ENCODE data around the gene TRNT1.
A peak's percentile ranks its signal among the peaks of the same experiment; 100 is the strongest.

Gene TRNT1

GRCh38 chr3:3126477-3127431 lies at the start of gene TRNT1:
Gene TRNT1 (plus strand): TSS chr3:3126940. CDS start chr3:3129041, 2,101 bp downstream.
- no peaks in the 10 kb centered on the region for H3K9me3 Mint-ChIP-seq
- DNase-seq (peak; percentile 97), ATAC-seq (peak; percentile 90)
- no peaks in the 10 kb centered on the region for H3K27me3 Mint-ChIP-seq
- H3K27ac Mint-ChIP-seq, result peak within 1 kb of the TSS; percentile 99
- peak within 1 kb of the TSS; percentile 97 for H3K4me3 Mint-ChIP-seq
- H3K4me1 Mint-ChIP-seq, result peaks cover 42% of the 10 kb centered on the region
- peaks cover 45% of the 10 kb centered on the region for H3K36me3 Mint-ChIP-seq (ENCODE audit: low read depth)

GRCh38 chr3:3080309-3080708 lies 46.4 kb upstream of the TRNT1 start:
- H3K4me3 Mint-ChIP-seq, result no peak overlapping the region
- DNase-seq (no peak), ATAC-seq (no peak)
- H3K4me1 Mint-ChIP-seq, result peaks cover 2% of the 10 kb centered on the region
- H3K9me3 Mint-ChIP-seq, result no peaks in the 10 kb centered on the region
- peaks cover 2% of the 10 kb centered on the region for H3K27me3 Mint-ChIP-seq
- no peaks in the 10 kb centered on the region for H3K36me3 Mint-ChIP-seq (ENCODE audit: low read depth)
- H3K27ac Mint-ChIP-seq, result no peak overlapping the region

GRCh38 chr3:3081381-3082233 lies 45.1 kb upstream of the TRNT1 start:
- Mint-ChIP-seq H3K4me3 (no peak overlapping the region), H3K9me3 (no peaks in the 10 kb centered on the region), H3K27me3 (peaks cover 2% of the 10 kb centered on the region), H3K27ac (no peak overlapping the region), H3K4me1 (peaks cover 2% of the 10 kb centered on the region), H3K36me3 (ENCODE audit: low read depth) (no peaks in the 10 kb centered on the region)
- ATAC-seq, result no peak
- no peak for DNase-seq

- Mint-ChIP-seq H3K27ac (no peak overlapping the region), H3K27me3 (peaks cover 2% of the 10 kb centered on the region), H3K4me1 (peaks cover 2% of the 10 kb centered on the region), H3K4me3 (no peak overlapping the region), H3K36me3 (ENCODE audit: low read depth) (no peaks in the 10 kb centered on the region), H3K9me3 (no peaks in the 10 kb centered on the region)
- ATAC-seq, result no peak
- DNase-seq, result no peak
Observed at GRCh38 chr3:3082234-3082924, 44.4 kb upstream of the TRNT1 start.

GRCh38 chr3:3084890-3085289 lies 41.9 kb upstream of the TRNT1 start:
- ATAC-seq (no peak), DNase-seq (no peak)
- Mint-ChIP-seq H3K36me3 (ENCODE audit: low read depth) (no peaks in the 10 kb centered on the region), H3K4me1 (peaks cover 10% of the 10 kb centered on the region), H3K9me3 (no peaks in the 10 kb centered on the region), H3K27me3 (no peaks in the 10 kb centered on the region), H3K4me3 (no peak overlapping the region), H3K27ac (no peak overlapping the region)

GRCh38 chr3:3085782-3086181 lies 41.0 kb upstream of the TRNT1 start:
- Mint-ChIP-seq H3K27me3 (no peaks in the 10 kb centered on the region), H3K27ac (no peak overlapping the region), H3K4me3 (no peak overlapping the region), H3K36me3 (ENCODE audit: low read depth) (no peaks in the 10 kb centered on the region), H3K9me3 (no peaks in the 10 kb centered on the region), H3K4me1 (peaks cover 10% of the 10 kb centered on the region)
- ATAC-seq, result no peak
- DNase-seq, result no peak

GRCh38 chr3:3086239-3086638 lies 40.5 kb upstream of the TRNT1 start:
- Mint-ChIP-seq H3K4me3 (no peak overlapping the region), H3K4me1 (peaks cover 10% of the 10 kb centered on the region), H3K27ac (no peak overlapping the region), H3K36me3 (ENCODE audit: low read depth) (no peaks in the 10 kb centered on the region), H3K27me3 (no peaks in the 10 kb centered on the region), H3K9me3 (no peaks in the 10 kb centered on the region)
- no peak for DNase-seq
- no peak for ATAC-seq

GRCh38 chr3:3087279-3087678 lies 39.5 kb upstream of the TRNT1 start:
- Mint-ChIP-seq H3K27ac (no peak overlapping the region), H3K4me1 (peaks cover 10% of the 10 kb centered on the region), H3K4me3 (no peak overlapping the region), H3K36me3 (ENCODE audit: low read depth) (no peaks in the 10 kb centered on the region), H3K27me3 (no peaks in the 10 kb centered on the region), H3K9me3 (no peaks in the 10 kb centered on the region)
- no peak for DNase-seq
- no peak for ATAC-seq

- Mint-ChIP-seq H3K4me3 (no peak overlapping the region), H3K36me3 (ENCODE audit: low read depth) (no peaks in the 10 kb centered on the region), H3K4me1 (peaks cover 8% of the 10 kb centered on the region), H3K27me3 (no peaks in the 10 kb centered on the region), H3K9me3 (no peaks in the 10 kb centered on the region), H3K27ac (no peak overlapping the region)
- ATAC-seq, result no peak
- DNase-seq, result no peak
Observed at GRCh38 chr3:3087716-3088465, 38.8 kb upstream of the TRNT1 start.

- Mint-ChIP-seq H3K36me3 (ENCODE audit: low read depth) (no peaks in the 10 kb centered on the region), H3K9me3 (no peaks in the 10 kb centered on the region), H3K27ac (no peak overlapping the region), H3K27me3 (no peaks in the 10 kb centered on the region), H3K4me3 (no peak overlapping the region), H3K4me1 (peaks cover 8% of the 10 kb centered on the region)
- DNase-seq (no peak), ATAC-seq (no peak)
Observed at GRCh38 chr3:3089017-3089416, 37.7 kb upstream of the TRNT1 start.

GRCh38 chr3:3097958-3098357 lies 28.8 kb upstream of the TRNT1 start:
- no peak for ATAC-seq
- H3K27me3 Mint-ChIP-seq, result no peaks in the 10 kb centered on the region
- peaks cover 2% of the 10 kb centered on the region for H3K4me1 Mint-ChIP-seq
- H3K9me3 Mint-ChIP-seq, result no peaks in the 10 kb centered on the region
- no peaks in the 10 kb centered on the region for H3K36me3 Mint-ChIP-seq (ENCODE audit: low read depth)
- DNase-seq, result no peak
- H3K4me3 Mint-ChIP-seq, result no peak overlapping the region
- no peak overlapping the region for H3K27ac Mint-ChIP-seq

GRCh38 chr3:3101660-3102458 lies 24.9 kb upstream of the TRNT1 start:
- ATAC-seq, result no peak
- H3K4me3 Mint-ChIP-seq, result no peak overlapping the region
- H3K27me3 Mint-ChIP-seq, result peaks cover 3% of the 10 kb centered on the region
- H3K27ac Mint-ChIP-seq, result no peak overlapping the region
- no peaks in the 10 kb centered on the region for H3K9me3 Mint-ChIP-seq
- peaks cover 4% of the 10 kb centered on the region for H3K4me1 Mint-ChIP-seq
- no peak for DNase-seq
- no peaks in the 10 kb centered on the region for H3K36me3 Mint-ChIP-seq (ENCODE audit: low read depth)

- no peaks in the 10 kb centered on the region for H3K9me3 Mint-ChIP-seq
- ATAC-seq (no peak), DNase-seq (no peak)
- H3K4me1 Mint-ChIP-seq, result peaks cover 4% of the 10 kb centered on the region
- H3K36me3 Mint-ChIP-seq (ENCODE audit: low read depth), result no peaks in the 10 kb centered on the region
- H3K4me3 Mint-ChIP-seq, result no peak overlapping the region
- peaks cover 3% of the 10 kb centered on the region for H3K27me3 Mint-ChIP-seq
- H3K27ac Mint-ChIP-seq, result no peak overlapping the region
Observed at GRCh38 chr3:3102751-3103150, 24.0 kb upstream of the TRNT1 start.
